ENCODE data around the gene MIEF1. TPM values are rescaled to one million over a fixed set of nuclear protein-coding genes. Genes with fewer than 3 reads are reported as not detected.
A peak's percentile ranks its signal among the peaks of the same experiment; 100 is the strongest.

MIEF1 gene
- total RNA-seq, 2 experiments from 2014 or later = 43.2 to 44.9 TPM

- H3K4me1 Mint-ChIP-seq = peaks cover 7% of the 10 kb centered on the region
- ChIA-PET POLR2A (no interaction called here), CTCF (interaction anchor here (0.6 kb wide), 1 partner anchor 260 kb away, joined by 3 read pairs; no protein-coding TSS in a partner anchor)
- no peaks in the 10 kb centered on the region for H3K36me3 Mint-ChIP-seq (ENCODE audit: low read depth)
- no peaks in the 10 kb centered on the region for H3K9me3 Mint-ChIP-seq (ENCODE audit: low read depth)
- DNase-seq = peak; percentile 75
- peaks cover 26% of the 10 kb centered on the region for H3K27me3 Mint-ChIP-seq
- no peak overlapping the region for H3K4me3 Mint-ChIP-seq
- H3K27ac Mint-ChIP-seq = no peak overlapping the region
- peak; percentile 70 for ATAC-seq
- intact Hi-C loops (cut with DNase I, micrococcal nuclease) = no loop called here
These were observed 43.6 kb downstream of the MIEF1 start for GRCh38 chr22:39545386-39546365.

DNA sequence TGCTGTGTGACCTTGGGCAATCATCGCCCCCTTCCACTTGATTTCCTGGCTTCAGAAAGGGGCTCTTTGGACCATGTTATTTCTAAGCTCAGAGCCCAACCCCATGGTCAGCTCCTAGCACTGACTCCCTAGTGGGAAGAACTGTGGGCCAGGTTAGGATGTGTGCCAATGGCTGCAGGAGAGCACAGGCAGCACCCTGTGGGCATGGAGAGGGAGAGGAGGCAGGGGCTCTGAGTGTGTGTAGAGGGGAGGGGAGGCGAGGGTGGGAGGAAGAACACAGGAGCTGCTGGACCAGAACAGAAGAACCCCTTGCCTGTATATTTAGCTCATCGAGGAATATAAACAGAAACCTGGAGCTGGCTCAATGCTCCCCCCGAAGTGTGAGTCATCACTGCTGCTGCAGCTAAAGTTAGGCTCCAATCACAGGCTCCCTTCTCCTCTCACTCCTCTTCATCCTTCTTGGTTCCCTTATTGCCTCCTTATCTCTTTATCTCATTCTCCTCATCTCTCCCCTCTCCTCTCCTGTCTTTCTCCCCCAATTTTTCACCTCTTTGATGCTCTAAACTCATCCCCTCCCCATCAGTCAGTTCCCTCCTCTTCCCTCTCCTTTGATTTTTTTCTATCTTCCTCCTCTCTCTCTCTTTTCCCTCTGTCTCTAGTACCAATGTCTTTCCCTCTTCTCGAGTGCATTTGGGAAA is 44.9 kb downstream of the MIEF1 start:
- peaks cover 7% of the 10 kb centered on the region for H3K4me1 Mint-ChIP-seq
- ChIA-PET POLR2A (interaction anchor here (0.6 kb wide), 1 partner anchor 325 kb away, joined by 5 read pairs; no protein-coding TSS in a partner anchor), CTCF (no interaction called here)
- intact Hi-C loops (cut with DNase I, micrococcal nuclease) = no loop called here
- no peak overlapping the region for H3K27ac Mint-ChIP-seq
- no peaks in the 10 kb centered on the region for H3K36me3 Mint-ChIP-seq (ENCODE audit: low read depth)
- DNase-seq = no peak
- H3K4me3 Mint-ChIP-seq = no peak overlapping the region
- no peak for ATAC-seq
- peaks cover 27% of the 10 kb centered on the region for H3K27me3 Mint-ChIP-seq
- H3K9me3 Mint-ChIP-seq (ENCODE audit: low read depth) = no peaks in the 10 kb centered on the region

- ChIA-PET POLR2A (no interaction called here), CTCF (no interaction called here)
- peaks cover 27% of the 10 kb centered on the region for H3K27me3 Mint-ChIP-seq
- no peaks in the 10 kb centered on the region for H3K36me3 Mint-ChIP-seq (ENCODE audit: low read depth)
- intact Hi-C loops (cut with DNase I, micrococcal nuclease) = no loop called here
- H3K27ac Mint-ChIP-seq = no peak overlapping the region
- H3K9me3 Mint-ChIP-seq (ENCODE audit: low read depth) = no peaks in the 10 kb centered on the region
- H3K4me3 Mint-ChIP-seq = no peak overlapping the region
- DNase-seq (no peak), ATAC-seq (no peak)
- peaks cover 7% of the 10 kb centered on the region for H3K4me1 Mint-ChIP-seq
These were observed 45.5 kb downstream of the MIEF1 start for GRCh38 chr22:39547587-39547947.

DNA sequence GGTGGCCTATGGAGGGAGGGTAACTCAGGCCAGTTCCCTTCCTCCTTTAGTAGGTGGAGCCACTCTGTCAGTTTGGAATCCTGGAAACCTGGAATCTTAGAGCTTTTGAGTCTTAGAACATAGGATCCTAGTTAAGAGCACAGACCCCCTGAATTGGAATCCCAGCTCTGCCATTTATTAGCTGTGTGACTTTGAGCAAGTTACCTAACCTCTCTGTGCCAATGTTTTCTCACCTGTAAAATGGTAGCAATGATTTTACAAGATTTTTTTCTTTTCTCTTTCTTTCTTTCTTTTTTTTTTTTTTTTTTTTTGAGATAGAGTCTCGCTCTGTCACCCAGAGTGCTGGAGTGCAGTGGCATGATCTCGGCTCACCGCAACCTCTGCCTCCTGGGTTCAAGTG is 51.3 kb downstream of the MIEF1 start:
- Mint-ChIP-seq H3K27me3 (peaks cover 18% of the 10 kb centered on the region), H3K4me1 (no peaks in the 10 kb centered on the region), H3K36me3 (ENCODE audit: low read depth) (no peaks in the 10 kb centered on the region), H3K4me3 (no peak overlapping the region), H3K27ac (no peak overlapping the region), H3K9me3 (ENCODE audit: low read depth) (no peaks in the 10 kb centered on the region)
- POLR2A ChIA-PET = no interaction called here
- CTCF ChIA-PET = no interaction called here
- intact Hi-C loops (cut with DNase I, micrococcal nuclease) = no loop called here
- ATAC-seq (no peak), DNase-seq (no peak)

DNA sequence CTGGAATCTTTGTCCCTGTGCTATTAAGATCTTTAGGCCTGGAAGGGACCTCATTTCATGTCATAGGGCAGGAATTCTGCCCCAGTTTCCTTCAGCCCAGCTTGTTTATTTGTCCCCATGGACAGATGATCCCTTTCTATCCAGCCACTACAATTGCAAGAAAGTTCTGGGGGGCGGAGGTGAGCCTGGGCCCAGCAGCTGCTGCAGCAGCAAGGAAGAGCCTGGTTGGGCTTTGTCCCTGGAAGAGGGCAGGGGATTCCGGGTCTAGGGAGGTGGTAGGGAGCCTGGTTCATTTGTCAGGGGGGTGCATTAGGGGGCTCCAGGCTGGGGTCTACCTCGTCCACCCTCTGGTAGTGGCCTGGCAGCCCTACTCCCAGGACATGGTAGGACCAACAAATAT is 52.1 kb downstream of the MIEF1 start:
- intact Hi-C loops (cut with DNase I, micrococcal nuclease) = no loop called here
- H3K27me3 Mint-ChIP-seq = peaks cover 22% of the 10 kb centered on the region
- H3K36me3 Mint-ChIP-seq (ENCODE audit: low read depth) = no peaks in the 10 kb centered on the region
- POLR2A ChIA-PET = no interaction called here
- DNase-seq = no peak
- no peak for ATAC-seq
- peaks cover 2% of the 10 kb centered on the region for H3K4me1 Mint-ChIP-seq
- H3K4me3 Mint-ChIP-seq = no peak overlapping the region
- CTCF ChIA-PET = interaction anchor here (0.7 to 0.9 kb wide), 2 partner anchors 158 to 371 kb away, joined by 3 read pairs; no protein-coding TSS in a partner anchor
- no peaks in the 10 kb centered on the region for H3K9me3 Mint-ChIP-seq (ENCODE audit: low read depth)
- H3K27ac Mint-ChIP-seq = no peak overlapping the region

DNA sequence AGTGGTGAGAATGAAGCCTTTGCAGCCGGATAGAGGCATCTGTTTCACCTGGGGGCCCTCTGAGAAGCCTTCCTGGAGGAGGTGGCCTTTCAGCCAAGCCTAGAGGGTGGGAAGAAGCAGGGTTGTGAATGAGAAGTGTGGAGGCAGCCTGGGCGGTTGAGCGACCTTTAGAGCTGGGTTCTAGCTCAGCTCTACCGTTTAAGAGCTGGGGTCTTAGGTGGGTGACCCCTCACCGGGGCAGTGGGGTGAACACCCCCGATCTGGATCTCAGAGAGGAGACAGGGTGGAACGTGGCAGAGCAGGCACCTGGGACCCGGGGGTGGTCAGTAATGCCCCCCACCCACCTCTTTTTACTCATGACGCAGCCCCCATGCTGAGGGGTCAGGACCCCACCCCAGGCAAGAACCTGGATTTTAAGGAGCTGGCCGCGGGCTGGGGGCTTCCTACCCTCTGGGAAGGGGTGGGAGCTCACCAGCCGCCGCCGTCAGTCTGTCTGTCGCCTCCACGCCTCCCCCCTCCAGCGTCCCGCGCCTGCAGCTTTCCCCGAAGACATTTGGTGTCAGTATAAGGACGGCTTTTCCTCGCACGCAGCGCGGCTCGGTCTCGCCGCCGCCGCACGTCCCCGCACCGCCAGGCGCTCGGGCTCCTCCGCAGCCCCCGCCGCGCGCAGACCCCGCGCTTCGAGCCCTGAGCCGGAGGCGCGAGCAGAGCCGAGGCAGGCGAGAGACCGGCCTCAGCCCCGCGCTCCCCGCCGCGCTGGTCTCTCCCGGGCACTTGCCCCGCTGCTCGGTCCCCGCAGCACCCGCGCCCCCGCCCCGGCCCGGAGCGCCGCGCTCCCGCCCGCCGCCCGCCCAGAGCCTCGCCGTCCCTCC is 55.1 kb downstream of the MIEF1 start:
- intact Hi-C loops (cut with DNase I, micrococcal nuclease) = loop anchor here in 1 of 2 experiments (1.0 to 5.0 kb wide), 3 partner anchors 385 to 480 kb away; no protein-coding TSS in a partner anchor
- POLR2A ChIA-PET = interaction anchor here (0.6 kb wide), 1 partner anchor 248 kb away, joined by 3 read pairs; no protein-coding TSS in a partner anchor

DNA sequence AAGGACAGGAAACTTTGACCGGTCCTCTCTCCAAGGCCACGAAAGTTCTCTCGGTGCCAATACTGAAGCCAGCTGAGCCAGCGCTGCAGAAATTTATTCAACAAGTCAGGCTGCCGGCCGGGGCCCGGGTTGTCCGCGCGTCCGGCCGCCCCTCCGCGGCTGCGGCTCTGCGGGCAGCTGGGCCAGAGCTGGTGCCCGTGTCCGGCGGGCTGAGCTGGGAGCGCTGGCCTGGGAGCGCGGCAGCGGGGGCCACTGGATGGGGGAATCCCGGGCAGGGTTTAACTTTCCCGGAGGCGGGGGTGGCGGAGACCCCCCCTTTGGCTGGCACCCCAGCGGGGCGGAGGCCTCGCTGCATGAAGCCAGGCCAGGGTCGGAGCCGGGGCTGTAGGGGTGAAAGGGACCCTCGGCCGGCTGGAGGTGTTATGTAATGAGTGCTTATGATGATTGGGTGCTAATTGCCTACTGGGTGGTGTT is 56.2 kb downstream of the MIEF1 start:
- H3K36me3 Mint-ChIP-seq (ENCODE audit: low read depth) = no peaks in the 10 kb centered on the region
- no peak overlapping the region for H3K27ac Mint-ChIP-seq
- ATAC-seq (no peak), DNase-seq (no peak)
- peaks cover 2% of the 10 kb centered on the region for H3K4me1 Mint-ChIP-seq
- ChIA-PET POLR2A (no interaction called here), CTCF (interaction anchor here (0.6 kb wide), 1 partner anchor 234 kb away, joined by 4 read pairs; no protein-coding TSS in a partner anchor)
- no peak overlapping the region for H3K4me3 Mint-ChIP-seq
- H3K27me3 Mint-ChIP-seq = peaks cover 19% of the 10 kb centered on the region
- H3K9me3 Mint-ChIP-seq (ENCODE audit: low read depth) = no peaks in the 10 kb centered on the region
- intact Hi-C loops (cut with DNase I, micrococcal nuclease) = loop anchor here in 1 of 2 experiments (5.0 kb wide), 2 partner anchors 384 to 479 kb away; no protein-coding TSS in a partner anchor

More for the DNA sequence above, 55.1 kb downstream of the MIEF1 start:
- ATAC-seq (peak; percentile 78), DNase-seq (peak; percentile 71)
- CTCF ChIA-PET = interaction anchor here (0.6 to 1.1 kb wide), 5 partner anchors 9 to 897 kb away, joined by 3 to 4 read pairs (median 3); no protein-coding TSS in a partner anchor
- H3K27me3 Mint-ChIP-seq = peaks cover 19% of the 10 kb centered on the region
- H3K36me3 Mint-ChIP-seq (ENCODE audit: low read depth) = no peaks in the 10 kb centered on the region
- peak overlapping the region; percentile 51 for H3K4me3 Mint-ChIP-seq
- H3K27ac Mint-ChIP-seq = no peak overlapping the region
- no peaks in the 10 kb centered on the region for H3K9me3 Mint-ChIP-seq (ENCODE audit: low read depth)
- H3K4me1 Mint-ChIP-seq = peaks cover 2% of the 10 kb centered on the region

- H3K27ac Mint-ChIP-seq = no peak overlapping the region
- H3K4me1 Mint-ChIP-seq = peaks cover 2% of the 10 kb centered on the region
- CTCF ChIA-PET = interaction anchor here (0.7 kb wide), 2 partner anchors 357 to 451 kb away, joined by 3 to 4 read pairs; no protein-coding TSS in a partner anchor
- H3K27me3 Mint-ChIP-seq = peaks cover 19% of the 10 kb centered on the region
- H3K9me3 Mint-ChIP-seq (ENCODE audit: low read depth) = no peaks in the 10 kb centered on the region
- POLR2A ChIA-PET = no interaction called here
- H3K4me3 Mint-ChIP-seq = no peak overlapping the region
- DNase-seq (no peak), ATAC-seq (no peak)
- H3K36me3 Mint-ChIP-seq (ENCODE audit: low read depth) = no peaks in the 10 kb centered on the region
- intact Hi-C loops (cut with DNase I, micrococcal nuclease) = loop anchor here in 1 of 2 experiments (5.0 kb wide), 2 partner anchors 383 to 478 kb away; no protein-coding TSS in a partner anchor
These were observed 56.9 kb downstream of the MIEF1 start for GRCh38 chr22:39558950-39559349.

GRCh38 chr22:39559456-39560105 is 57.5 kb downstream of the MIEF1 start:
- intact Hi-C loops (cut with DNase I, micrococcal nuclease) = loop anchor here in 1 of 2 experiments (5.0 kb wide), 2 partner anchors 383 to 478 kb away; no protein-coding TSS in a partner anchor

GRCh38 chr22:39560127-39560526 is 58.0 kb downstream of the MIEF1 start:
- ChIA-PET POLR2A (no interaction called here), CTCF (no interaction called here)
- Mint-ChIP-seq H3K4me1 (peaks cover 2% of the 10 kb centered on the region), H3K9me3 (ENCODE audit: low read depth) (no peaks in the 10 kb centered on the region), H3K36me3 (ENCODE audit: low read depth) (no peaks in the 10 kb centered on the region), H3K4me3 (no peak overlapping the region), H3K27me3 (peaks cover 19% of the 10 kb centered on the region), H3K27ac (no peak overlapping the region)
- no peak for DNase-seq
- intact Hi-C loops (cut with DNase I, micrococcal nuclease) = no loop called here
- ATAC-seq = no peak

More at GRCh38 chr22:39559456-39560105, 57.5 kb downstream of the MIEF1 start:
- CTCF ChIA-PET = interaction anchor here (0.6 to 0.7 kb wide), 3 partner anchors 25 to 451 kb away, joined by 3 to 4 read pairs (median 3); no protein-coding TSS in a partner anchor
- POLR2A ChIA-PET = no interaction called here
- H3K4me1 Mint-ChIP-seq = peaks cover 2% of the 10 kb centered on the region
- H3K4me3 Mint-ChIP-seq = no peak overlapping the region
- H3K27me3 Mint-ChIP-seq = peaks cover 19% of the 10 kb centered on the region
- no peak overlapping the region for H3K27ac Mint-ChIP-seq
- H3K36me3 Mint-ChIP-seq (ENCODE audit: low read depth) = no peaks in the 10 kb centered on the region
- DNase-seq (peak; percentile 44), ATAC-seq (no peak)
- no peaks in the 10 kb centered on the region for H3K9me3 Mint-ChIP-seq (ENCODE audit: low read depth)

All from activated CD4-positive, alpha-beta T cell treated with anti-CD3 and anti-CD28 coated beads for 36 hours (primary cell).